ENCODE data around the gene NEURL1.
"Not testable (repeated sequence)": the region's sequence is repeated elsewhere in the genome, so short reads cannot be mapped to it uniquely, and the experiment has no call there.

- TF ChIP-seq POLR2A, POLR2AphosphoS5 (IDR thresholded peaks at IDR 0.05; ENCODE audit: low read depth, low read length): not testable (repeated sequence)
These were observed 139.4 kb downstream of the NEURL1 start for GRCh38 chr10:103632871-103633270.

All from GM12891 (cell line).